ENCODE data around the gene RAB40C. TPM values are rescaled to one million over a fixed set of nuclear protein-coding genes. Genes with fewer than 3 reads are reported as not detected.

RAB40C gene
- total RNA-seq, 5 donors from 2014 or later (not counting 1 experiment from before 2014, with no cell fraction given) = 14.1 to 28.0 (median 24.4) TPM

GRCh38 chr16:567373-568256, 22.3 kb upstream of the RAB40C start:
- DNase-seq (no peak), ATAC-seq (replicated peaks in 1 of 4) (no peak)
- POLR2A ChIA-PET = no interaction called here
- H3K4me3 ChIP-seq (ENCODE audit: control insufficient read depth in 1 of 2, extremely low read depth in 1 of 2, low read length in 1 of 2) = peak overlapping the region; percentile 35 to 46
- H3K27ac ChIP-seq (ENCODE audit: low read length) = peak overlapping the region; percentile 31
- Mint-ChIP-seq H3K36me3 (no peaks in the 10 kb centered on the region), H3K27ac (peak overlapping the region; percentile 79 to 89), H3K9me3 (no peaks in the 10 kb centered on the region), H3K4me3 (peak overlapping the region; percentile 64 to 78 (median 65)), H3K4me1 (peaks cover 33 to 35% (median 34%) of the 10 kb centered on the region in 3 donors), H3K27me3 (peaks cover 0 to 1% of the 10 kb centered on the region in 2 donors)
- 97% methylated on average over 29 of the region's 35 CpGs for WGBS (ENCODE audit: insufficient coverage)
- H3K9me3 ChIP-seq = no peaks in the 10 kb centered on the region
- H3K36me3 ChIP-seq (ENCODE audit: control insufficient read depth in 2 of 2, extremely low read depth in 1 of 2, insufficient read depth in 1 of 2, low read length in 1 of 2) = no peaks in the 10 kb centered on the region
- H3K27me3 ChIP-seq (replicated peaks in 1 of 2; ENCODE audit: control insufficient read depth in 2 of 2, extremely low read depth in 1 of 2, insufficient read depth in 2 of 2, low read length in 1 of 2) = no peaks in the 10 kb centered on the region
- CTCF ChIA-PET = interaction anchor here in 1 of 2 donors (0.6 kb wide), 1 partner anchor 10 kb away, joined by 4 read pairs; no protein-coding TSS in a partner anchor
- H3K4me1 ChIP-seq (ENCODE audit: control insufficient read depth in 1 of 2, extremely low read depth in 1 of 2, insufficient read depth in 2 of 2, low read length in 2 of 2) = peaks cover 11 to 50% of the 10 kb centered on the region in 2 experiments

DNA sequence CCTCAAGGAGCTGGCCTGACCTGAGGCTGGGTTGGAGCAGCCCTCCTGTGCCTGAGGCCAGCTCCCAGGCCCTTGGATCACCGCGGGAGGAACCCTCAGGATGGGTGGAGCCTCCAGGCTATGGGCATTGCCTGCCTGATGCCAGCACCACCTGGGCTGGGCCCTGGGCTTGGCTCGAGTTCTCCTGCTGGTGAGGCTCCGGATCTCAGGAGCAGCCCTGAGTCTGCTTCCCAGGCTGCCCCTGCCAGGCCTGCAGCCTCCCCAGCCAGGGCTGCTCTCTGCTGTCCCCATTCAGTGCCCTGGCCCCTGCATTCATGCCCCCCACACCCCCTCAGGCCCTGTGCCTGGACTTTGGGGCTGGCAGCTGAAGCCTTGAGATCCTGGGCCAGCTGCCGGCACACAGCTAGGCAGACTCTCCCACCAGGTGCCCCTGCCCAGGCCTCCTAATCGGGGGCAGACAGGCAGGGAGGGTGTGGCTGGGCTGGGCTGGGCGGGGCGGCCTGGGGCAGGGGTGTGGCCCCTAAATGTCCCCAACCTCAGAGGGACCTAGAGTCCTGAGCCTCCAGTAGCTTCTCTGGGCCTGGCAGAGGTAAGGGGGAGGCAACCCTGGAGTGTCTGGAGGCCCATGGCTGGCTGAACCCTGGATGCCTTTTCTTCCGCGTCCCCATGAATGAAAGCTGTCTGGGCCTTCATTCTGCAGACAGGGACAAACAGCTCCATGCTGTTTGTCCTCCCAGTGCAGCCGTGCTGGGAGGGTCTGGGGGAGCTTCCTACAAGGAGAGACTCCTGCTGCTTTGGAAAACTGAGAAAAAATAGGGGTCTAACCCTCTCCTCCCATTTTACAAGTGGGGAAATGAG, 21.2 kb upstream of the RAB40C start:
- H3K4me1 Mint-ChIP-seq = peaks cover 33 to 35% (median 34%) of the 10 kb centered on the region in 3 donors
- H3K9me3 Mint-ChIP-seq = no peaks in the 10 kb centered on the region
- CTCF ChIA-PET = interaction anchor here in 1 of 2 donors (0.6 kb wide), 1 partner anchor 542 kb away, joined by 3 read pairs; no protein-coding TSS in a partner anchor
- Histone ChIP-seq H3K4me3 (ENCODE audit: control insufficient read depth in 1 of 2, extremely low read depth in 1 of 2, low read length in 1 of 2) (peak overlapping the region; percentile 50 to 64), H3K4me1 (ENCODE audit: control insufficient read depth in 1 of 2, extremely low read depth in 1 of 2, insufficient read depth in 2 of 2, low read length in 2 of 2) (peaks cover 11 to 50% of the 10 kb centered on the region in 2 experiments), H3K27ac (ENCODE audit: low read length) (peak overlapping the region; percentile 83), H3K36me3 (ENCODE audit: control insufficient read depth in 2 of 2, extremely low read depth in 1 of 2, insufficient read depth in 1 of 2, low read length in 1 of 2) (no peaks in the 10 kb centered on the region), H3K27me3 (replicated peaks in 1 of 2; ENCODE audit: control insufficient read depth in 2 of 2, extremely low read depth in 1 of 2, insufficient read depth in 2 of 2, low read length in 1 of 2) (no peaks in the 10 kb centered on the region), H3K9me3 (no peaks in the 10 kb centered on the region)
- 97% methylated on average over 6 of the region's 11 CpGs for WGBS (ENCODE audit: insufficient coverage)
- no peak for ATAC-seq (replicated peaks in 1 of 4)
- no peaks in the 10 kb centered on the region for H3K27me3 Mint-ChIP-seq
- POLR2A ChIA-PET = interaction anchor here in 1 of 2 donors (0.5 kb wide), 1 partner anchor 36 kb away, joined by 3 read pairs; no protein-coding TSS in a partner anchor
- DNase-seq = no peak
- no peaks in the 10 kb centered on the region for H3K36me3 Mint-ChIP-seq
- peak overlapping the region; percentile 81 to 82 (median 82) for H3K4me3 Mint-ChIP-seq
- peak overlapping the region; percentile 93 to 94 for H3K27ac Mint-ChIP-seq

GRCh38 chr16:569445-570254, 20.2 kb upstream of the RAB40C start, which contains the start of gene PIGQ:
TSS of gene PIGQ (plus strand) at chr16:569968. CDS start at chr16:574075, 4,107 bp downstream.
- ATAC-seq (replicated peaks in 1 of 4) = peak; percentile 81 to 84 (median 82)
- Mint-ChIP-seq H3K27ac (peak within 1 kb of the TSS; percentile 93 to 94), H3K36me3 (no peaks in the 10 kb centered on the region), H3K27me3 (no peaks in the 10 kb centered on the region), H3K4me1 (peaks cover 33 to 35% (median 34%) of the 10 kb centered on the region in 3 donors), H3K9me3 (no peaks in the 10 kb centered on the region), H3K4me3 (peak within 1 kb of the TSS; percentile 81 to 82 (median 82))
- DNase-seq = peak in 34 of 35 experiments; percentile 24 to 78 (median 56)
- Histone ChIP-seq H3K36me3 (ENCODE audit: control insufficient read depth in 2 of 2, extremely low read depth in 1 of 2, insufficient read depth in 1 of 2, low read length in 1 of 2) (peaks cover 2 to 4% of the 10 kb centered on the region in 2 donors), H3K27ac (ENCODE audit: low read length) (peak within 1 kb of the TSS; percentile 83), H3K27me3 (replicated peaks in 1 of 2; ENCODE audit: control insufficient read depth in 2 of 2, extremely low read depth in 1 of 2, insufficient read depth in 2 of 2, low read length in 1 of 2) (no peaks in the 10 kb centered on the region), H3K9me3 (no peaks in the 10 kb centered on the region), H3K4me1 (ENCODE audit: control insufficient read depth in 1 of 2, extremely low read depth in 1 of 2, insufficient read depth in 2 of 2, low read length in 2 of 2) (peaks cover 11 to 50% of the 10 kb centered on the region in 2 experiments), H3K4me3 (ENCODE audit: control insufficient read depth in 1 of 2, extremely low read depth in 1 of 2, low read length in 1 of 2) (peak within 1 kb of the TSS; percentile 64 to 78)
- CTCF ChIA-PET = interaction anchor here in 1 of 2 donors (0.6 kb wide), 1 partner anchor 541 kb away, joined by 3 read pairs; no protein-coding TSS in a partner anchor
- POLR2A ChIA-PET = no interaction called here
- 3% methylated on average over 85 of the region's 87 CpGs for WGBS (ENCODE audit: insufficient coverage)

DNA sequence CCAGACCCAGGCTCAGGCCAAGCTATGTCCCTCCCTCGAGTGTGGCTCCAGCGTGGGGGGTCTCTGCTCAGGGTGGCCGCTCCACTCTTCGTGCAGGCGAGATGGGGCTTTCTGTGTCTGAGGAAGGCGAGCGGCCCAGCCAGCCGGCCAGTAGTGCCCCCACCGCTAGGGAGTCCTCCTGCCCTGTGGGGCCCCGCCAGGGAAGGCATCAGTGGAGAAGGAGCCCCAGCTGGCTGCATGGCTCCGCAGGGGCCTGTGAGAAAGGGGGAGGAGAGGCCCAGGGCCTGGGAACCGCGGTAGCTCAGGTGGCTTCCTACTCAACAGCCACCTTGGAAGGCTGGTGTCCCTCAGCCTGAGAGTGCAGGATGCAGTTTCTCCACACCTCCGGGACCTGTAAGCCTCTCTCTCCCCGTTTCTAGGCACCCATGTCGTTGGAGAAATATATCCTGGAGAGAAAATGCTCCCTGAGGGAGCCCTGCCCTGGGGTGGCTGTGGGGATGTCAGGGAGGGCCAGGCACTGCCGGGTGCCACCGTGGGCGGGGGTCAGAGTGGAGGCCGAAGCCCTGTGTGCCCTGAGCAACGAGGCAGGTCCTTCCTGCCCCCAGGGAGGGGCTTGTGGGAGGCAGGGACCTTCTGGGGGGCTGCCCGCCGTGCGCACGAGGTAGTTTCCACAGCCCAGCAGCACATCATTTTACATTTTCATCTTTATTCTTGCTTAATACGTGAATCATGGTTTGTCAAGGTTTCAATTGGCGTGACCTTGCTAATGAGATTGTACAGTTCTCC, 16.8 kb upstream of the RAB40C start:
- ChIA-PET CTCF (no interaction called here), POLR2A (no interaction called here)
- DNase-seq = no peak
- Mint-ChIP-seq H3K4me1 (peaks cover 23 to 26% (median 24%) of the 10 kb centered on the region in 3 donors), H3K36me3 (no peaks in the 10 kb centered on the region), H3K27ac (no peak overlapping the region), H3K27me3 (no peaks in the 10 kb centered on the region), H3K4me3 (no peak overlapping the region), H3K9me3 (no peaks in the 10 kb centered on the region)
- Histone ChIP-seq H3K4me1 (ENCODE audit: control insufficient read depth in 1 of 2, extremely low read depth in 1 of 2, insufficient read depth in 2 of 2, low read length in 2 of 2) (peaks cover 7 to 28% of the 10 kb centered on the region in 2 experiments), H3K9me3 (no peaks in the 10 kb centered on the region), H3K27ac (ENCODE audit: low read length) (no peak overlapping the region), H3K36me3 (ENCODE audit: control insufficient read depth in 2 of 2, extremely low read depth in 1 of 2, insufficient read depth in 1 of 2, low read length in 1 of 2) (peaks cover 2 to 8% of the 10 kb centered on the region in 2 donors), H3K4me3 (ENCODE audit: control insufficient read depth in 1 of 2, extremely low read depth in 1 of 2, low read length in 1 of 2) (no peak overlapping the region), H3K27me3 (replicated peaks in 1 of 2; ENCODE audit: control insufficient read depth in 2 of 2, extremely low read depth in 1 of 2, insufficient read depth in 2 of 2, low read length in 1 of 2) (no peaks in the 10 kb centered on the region)
- no peak for ATAC-seq (replicated peaks in 1 of 4)
- 90% methylated on average over 19 of the region's 27 CpGs for WGBS (ENCODE audit: insufficient coverage)

- H3K36me3 Mint-ChIP-seq = no peaks in the 10 kb centered on the region
- DNase-seq (no peak), ATAC-seq (replicated peaks in 1 of 4) (no peak)
- H3K9me3 ChIP-seq = no peaks in the 10 kb centered on the region
- 96% methylated on average over 43 of the region's 46 CpGs for WGBS (ENCODE audit: insufficient coverage)
- H3K27ac ChIP-seq (ENCODE audit: low read length) = no peak overlapping the region
- H3K36me3 ChIP-seq (ENCODE audit: control insufficient read depth in 2 of 2, extremely low read depth in 1 of 2, insufficient read depth in 1 of 2, low read length in 1 of 2) = peaks cover 2 to 8% of the 10 kb centered on the region in 2 donors
- H3K27me3 Mint-ChIP-seq = no peaks in the 10 kb centered on the region
- H3K4me3 Mint-ChIP-seq = no peak overlapping the region
- H3K27me3 ChIP-seq (replicated peaks in 1 of 2; ENCODE audit: control insufficient read depth in 2 of 2, extremely low read depth in 1 of 2, insufficient read depth in 2 of 2, low read length in 1 of 2) = no peaks in the 10 kb centered on the region
- H3K4me1 Mint-ChIP-seq = peaks cover 19 to 23% (median 21%) of the 10 kb centered on the region in 3 donors
- H3K4me3 ChIP-seq (ENCODE audit: control insufficient read depth in 1 of 2, extremely low read depth in 1 of 2, low read length in 1 of 2) = no peak overlapping the region
- no peak overlapping the region for H3K27ac Mint-ChIP-seq
- POLR2A ChIA-PET = no interaction called here
- CTCF ChIA-PET = no interaction called here
- peaks cover 2 to 25% of the 10 kb centered on the region in 2 experiments for H3K4me1 ChIP-seq (ENCODE audit: control insufficient read depth in 1 of 2, extremely low read depth in 1 of 2, insufficient read depth in 2 of 2, low read length in 2 of 2)
- no peaks in the 10 kb centered on the region for H3K9me3 Mint-ChIP-seq
These were observed 15.7 kb upstream of the RAB40C start for GRCh38 chr16:574021-574760.
